ENCODE data around the gene TMEM95.

DNA sequence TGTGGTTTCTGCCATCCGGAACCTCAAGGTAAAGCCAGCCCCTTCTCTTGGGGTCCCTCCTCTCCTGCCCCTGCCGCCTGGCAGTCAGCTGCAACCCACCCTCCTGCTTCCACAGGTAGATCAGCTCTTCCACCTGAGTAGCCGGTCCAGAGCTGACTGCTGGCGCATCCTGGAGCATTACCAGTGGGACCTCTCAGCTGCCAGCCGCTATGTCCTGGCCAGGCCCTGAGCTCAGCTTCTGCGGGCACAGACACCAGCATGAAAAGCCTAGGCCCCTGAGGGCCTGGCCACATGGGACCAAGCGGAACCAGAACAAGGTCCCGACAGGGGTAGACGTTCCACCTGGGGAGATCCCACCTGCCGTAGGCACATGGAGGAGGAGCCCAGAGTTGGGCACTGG is 33.9 kb downstream of the TMEM95 start:
- TF ChIP-seq POLR2A (IDR thresholded peaks at IDR 0.05) = no peak
- TF ChIP-seq, protein P1, sequence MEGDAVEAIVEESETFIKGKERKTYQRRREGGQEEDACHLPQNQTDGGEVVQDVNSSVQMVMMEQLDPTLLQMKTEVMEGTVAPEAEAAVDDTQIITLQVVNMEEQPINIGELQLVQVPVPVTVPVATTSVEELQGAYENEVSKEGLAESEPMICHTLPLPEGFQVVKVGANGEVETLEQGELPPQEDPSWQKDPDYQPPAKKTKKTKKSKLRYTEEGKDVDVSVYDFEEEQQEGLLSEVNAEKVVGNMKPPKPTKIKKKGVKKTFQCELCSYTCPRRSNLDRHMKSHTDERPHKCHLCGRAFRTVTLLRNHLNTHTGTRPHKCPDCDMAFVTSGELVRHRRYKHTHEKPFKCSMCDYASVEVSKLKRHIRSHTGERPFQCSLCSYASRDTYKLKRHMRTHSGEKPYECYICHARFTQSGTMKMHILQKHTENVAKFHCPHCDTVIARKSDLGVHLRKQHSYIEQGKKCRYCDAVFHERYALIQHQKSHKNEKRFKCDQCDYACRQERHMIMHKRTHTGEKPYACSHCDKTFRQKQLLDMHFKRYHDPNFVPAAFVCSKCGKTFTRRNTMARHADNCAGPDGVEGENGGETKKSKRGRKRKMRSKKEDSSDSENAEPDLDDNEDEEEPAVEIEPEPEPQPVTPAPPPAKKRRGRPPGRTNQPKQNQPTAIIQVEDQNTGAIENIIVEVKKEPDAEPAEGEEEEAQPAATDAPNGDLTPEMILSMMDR (IDR thresholded peaks at IDR 0.05) = no peak
- TF ChIP-seq EP300 (IDR thresholded peaks at IDR 0.05) = no peak
